SU-DHL-6 (cell line): Measurements from ENCODE around the gene SOHLH2.

Experiments used
- EZH2phosphoT487 ChIP-seq: fragments of 200-600 bp; sonication (generic), shearing (Covaris generic); conservative IDR thresholded peaks from 2 replicates; pipeline ENCODE4 v1.6.1; 2018; ENCODE audit warnings: mild to moderate bottlenecking, antibody characterized with exemption, low read length, moderate library complexity, mixed read lengths
- TF ChIP-seq, protein P1 (sequence below): fragments of 200-600 bp; sonication (generic); IDR thresholded peaks from one replicate; pipeline ENCODE4 v1.5.1; 2017; ENCODE audit warnings: antibody characterized with exemption, mild to moderate bottlenecking, low read length, moderate library complexity; ENCODE audit not compliant: insufficient read depth, poor library complexity, severe bottlenecking

DNA sequence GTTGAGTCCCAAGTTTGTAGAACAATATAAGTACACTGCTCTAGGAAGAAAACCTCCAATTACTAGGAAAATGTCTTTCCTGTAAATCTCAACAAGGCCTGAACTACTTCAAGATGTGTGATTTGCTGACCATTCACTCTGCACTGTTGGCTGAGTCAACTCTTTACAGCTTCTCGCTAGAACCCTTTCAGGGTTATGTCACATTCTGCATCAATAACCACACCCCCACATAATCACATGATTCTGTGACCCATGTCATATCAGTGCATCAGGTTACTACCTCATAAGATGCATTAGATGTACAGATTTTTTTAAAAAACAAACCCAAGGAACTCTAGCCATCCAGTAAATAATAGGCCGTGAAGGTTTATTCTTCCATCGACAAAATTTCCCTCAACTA lies 67.0 kb downstream of the SOHLH2 start:
- TF ChIP-seq, protein P1, sequence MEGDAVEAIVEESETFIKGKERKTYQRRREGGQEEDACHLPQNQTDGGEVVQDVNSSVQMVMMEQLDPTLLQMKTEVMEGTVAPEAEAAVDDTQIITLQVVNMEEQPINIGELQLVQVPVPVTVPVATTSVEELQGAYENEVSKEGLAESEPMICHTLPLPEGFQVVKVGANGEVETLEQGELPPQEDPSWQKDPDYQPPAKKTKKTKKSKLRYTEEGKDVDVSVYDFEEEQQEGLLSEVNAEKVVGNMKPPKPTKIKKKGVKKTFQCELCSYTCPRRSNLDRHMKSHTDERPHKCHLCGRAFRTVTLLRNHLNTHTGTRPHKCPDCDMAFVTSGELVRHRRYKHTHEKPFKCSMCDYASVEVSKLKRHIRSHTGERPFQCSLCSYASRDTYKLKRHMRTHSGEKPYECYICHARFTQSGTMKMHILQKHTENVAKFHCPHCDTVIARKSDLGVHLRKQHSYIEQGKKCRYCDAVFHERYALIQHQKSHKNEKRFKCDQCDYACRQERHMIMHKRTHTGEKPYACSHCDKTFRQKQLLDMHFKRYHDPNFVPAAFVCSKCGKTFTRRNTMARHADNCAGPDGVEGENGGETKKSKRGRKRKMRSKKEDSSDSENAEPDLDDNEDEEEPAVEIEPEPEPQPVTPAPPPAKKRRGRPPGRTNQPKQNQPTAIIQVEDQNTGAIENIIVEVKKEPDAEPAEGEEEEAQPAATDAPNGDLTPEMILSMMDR: no peak
- TF ChIP-seq EZH2phosphoT487: no peak
